ENCODE data around the gene GDPGP1.
A peak's percentile ranks its signal among the peaks of the same experiment; 100 is the strongest.

GRCh38 chr15:90249203-90249863 is 15.3 kb downstream of the GDPGP1 start, which contains the start of gene TTLL13:
- TF ChIP-seq E2F6 (IDR thresholded peaks at IDR 0.05; ENCODE audit: borderline replicate concordance, low read depth) (peak; percentile 92), SMC3 (IDR thresholded peaks at IDR 0.05) (0 out of 3 replicates have a peak, but pooled peaks have one; percentile 12), ZFP36 (IDR thresholded peaks at IDR 0.05; ENCODE audit: borderline replicate concordance, partially characterized antibody) (no peak), CHD2 (IDR thresholded peaks at IDR 0.05; ENCODE audit: low read length, partially characterized antibody) (no peak), MYC (IDR thresholded peaks at IDR 0.05; ENCODE audit: borderline replicate concordance, low read length) (no peak), EP300 (IDR thresholded peaks at IDR 0.05) (no peak)
- TF ChIP-seq, protein P1, sequence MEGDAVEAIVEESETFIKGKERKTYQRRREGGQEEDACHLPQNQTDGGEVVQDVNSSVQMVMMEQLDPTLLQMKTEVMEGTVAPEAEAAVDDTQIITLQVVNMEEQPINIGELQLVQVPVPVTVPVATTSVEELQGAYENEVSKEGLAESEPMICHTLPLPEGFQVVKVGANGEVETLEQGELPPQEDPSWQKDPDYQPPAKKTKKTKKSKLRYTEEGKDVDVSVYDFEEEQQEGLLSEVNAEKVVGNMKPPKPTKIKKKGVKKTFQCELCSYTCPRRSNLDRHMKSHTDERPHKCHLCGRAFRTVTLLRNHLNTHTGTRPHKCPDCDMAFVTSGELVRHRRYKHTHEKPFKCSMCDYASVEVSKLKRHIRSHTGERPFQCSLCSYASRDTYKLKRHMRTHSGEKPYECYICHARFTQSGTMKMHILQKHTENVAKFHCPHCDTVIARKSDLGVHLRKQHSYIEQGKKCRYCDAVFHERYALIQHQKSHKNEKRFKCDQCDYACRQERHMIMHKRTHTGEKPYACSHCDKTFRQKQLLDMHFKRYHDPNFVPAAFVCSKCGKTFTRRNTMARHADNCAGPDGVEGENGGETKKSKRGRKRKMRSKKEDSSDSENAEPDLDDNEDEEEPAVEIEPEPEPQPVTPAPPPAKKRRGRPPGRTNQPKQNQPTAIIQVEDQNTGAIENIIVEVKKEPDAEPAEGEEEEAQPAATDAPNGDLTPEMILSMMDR (IDR thresholded peaks at IDR 0.05) = no peak
- TF ChIP-seq, protein P2, sequence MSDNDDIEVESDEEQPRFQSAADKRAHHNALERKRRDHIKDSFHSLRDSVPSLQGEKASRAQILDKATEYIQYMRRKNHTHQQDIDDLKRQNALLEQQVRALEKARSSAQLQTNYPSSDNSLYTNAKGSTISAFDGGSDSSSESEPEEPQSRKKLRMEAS (IDR thresholded peaks at IDR 0.05) = peak; percentile 91
